Measurements from ENCODE around the gene POMGNT2.
"Not testable (repeated sequence)": the region's sequence is repeated elsewhere in the genome, so short reads cannot be mapped to it uniquely, and the experiment has no call there.

POMGNT2 gene

GRCh38 chr3:43071313-43071893 lies 34.5 kb downstream of the POMGNT2 start:
- no peaks in the 10 kb centered on the region for H3K27me3 ChIP-seq (replicated peaks; ENCODE audit: control insufficient read depth, insufficient read depth, low read length)
- no peak for DNase-seq (ENCODE audit: extremely low read depth, insufficient read length)
- peak; percentile 51 for TF ChIP-seq CTCF (IDR thresholded peaks at IDR 0.05; ENCODE audit: insufficient read depth, low read length, poor library complexity, severe bottlenecking)
- no peak overlapping the region for H3K4me3 ChIP-seq (replicated peaks; ENCODE audit: low read depth, low read length)
- H3K36me3 ChIP-seq (ENCODE audit: control insufficient read depth, insufficient read depth, low read length): no peaks in the 10 kb centered on the region

GRCh38 chr3:43070670-43071069 lies 35.2 kb downstream of the POMGNT2 start:
- H3K4me3 ChIP-seq (replicated peaks; ENCODE audit: low read depth, low read length); DNase-seq (ENCODE audit: extremely low read depth, insufficient read length); H3K27me3 ChIP-seq (replicated peaks; ENCODE audit: control insufficient read depth, insufficient read depth, low read length); H3K36me3 ChIP-seq (ENCODE audit: control insufficient read depth, insufficient read depth, low read length): not testable (repeated sequence)

- no peaks in the 10 kb centered on the region for H3K27me3 ChIP-seq (replicated peaks; ENCODE audit: control insufficient read depth, insufficient read depth, low read length)
- no peak for TF ChIP-seq CTCF (IDR thresholded peaks at IDR 0.05; ENCODE audit: insufficient read depth, low read length, poor library complexity, severe bottlenecking)
- DNase-seq (ENCODE audit: extremely low read depth, insufficient read length): no peak
- no peak overlapping the region for H3K4me3 ChIP-seq (replicated peaks; ENCODE audit: low read depth, low read length)
- H3K36me3 ChIP-seq (ENCODE audit: control insufficient read depth, insufficient read depth, low read length): no peaks in the 10 kb centered on the region
Measured at GRCh38 chr3:43063114-43063513, 42.8 kb downstream of the POMGNT2 start.

- DNase-seq (ENCODE audit: extremely low read depth, insufficient read length): no peak
- H3K36me3 ChIP-seq (ENCODE audit: control insufficient read depth, insufficient read depth, low read length): no peaks in the 10 kb centered on the region
- H3K4me3 ChIP-seq (replicated peaks; ENCODE audit: low read depth, low read length): no peak overlapping the region
- H3K27me3 ChIP-seq (replicated peaks; ENCODE audit: control insufficient read depth, insufficient read depth, low read length): no peaks in the 10 kb centered on the region
- no peak for TF ChIP-seq CTCF (IDR thresholded peaks at IDR 0.05; ENCODE audit: insufficient read depth, low read length, poor library complexity, severe bottlenecking)
Measured at GRCh38 chr3:43062564-43063040, 43.3 kb downstream of the POMGNT2 start.

GRCh38 chr3:43062040-43062563 lies 43.8 kb downstream of the POMGNT2 start:
- Histone ChIP-seq H3K27me3 (replicated peaks; ENCODE audit: control insufficient read depth, insufficient read depth, low read length) (no peaks in the 10 kb centered on the region), H3K36me3 (ENCODE audit: control insufficient read depth, insufficient read depth, low read length) (no peaks in the 10 kb centered on the region), H3K4me3 (replicated peaks; ENCODE audit: low read depth, low read length) (no peak overlapping the region)
- TF ChIP-seq CTCF (IDR thresholded peaks at IDR 0.05; ENCODE audit: insufficient read depth, low read length, poor library complexity, severe bottlenecking): no peak
- no peak for DNase-seq (ENCODE audit: extremely low read depth, insufficient read length)

- no peak for TF ChIP-seq CTCF (IDR thresholded peaks at IDR 0.05; ENCODE audit: insufficient read depth, low read length, poor library complexity, severe bottlenecking)
- DNase-seq (ENCODE audit: extremely low read depth, insufficient read length): no peak
- Histone ChIP-seq H3K4me3 (replicated peaks; ENCODE audit: low read depth, low read length) (no peak overlapping the region), H3K27me3 (replicated peaks; ENCODE audit: control insufficient read depth, insufficient read depth, low read length) (no peaks in the 10 kb centered on the region), H3K36me3 (ENCODE audit: control insufficient read depth, insufficient read depth, low read length) (no peaks in the 10 kb centered on the region)
Measured at GRCh38 chr3:43061101-43061895, 44.6 kb downstream of the POMGNT2 start.

Measured in GM06990 (cell line).